Retina (tissue), 1 donor: ENCODE measurements around the gene CCDC33.

ENCODE experiments used
- DNase-seq: peaks from one replicate; pipeline ENCODE4 v3.0.0-alpha.2; 2016

Gene CCDC33

DNA sequence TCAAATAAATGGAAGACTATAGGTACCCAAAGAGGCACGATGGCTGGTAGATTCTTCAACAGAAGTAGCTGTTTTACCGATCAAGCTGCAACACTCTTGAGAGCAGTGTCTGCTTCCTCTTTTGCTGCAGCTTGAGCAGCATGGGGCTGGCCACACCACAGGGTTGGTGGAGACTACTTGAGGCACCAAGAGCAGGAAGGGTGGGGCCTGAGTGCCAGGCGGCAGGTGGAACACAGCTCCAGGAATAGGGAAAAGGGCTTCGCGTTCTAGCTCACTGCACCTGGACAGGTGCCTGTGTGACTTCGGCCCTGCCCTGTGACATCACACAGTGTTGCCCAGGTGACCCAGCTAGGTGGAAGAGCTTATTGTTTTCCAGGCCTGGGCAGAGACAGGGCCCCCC, at the start of gene CCDC33:
Gene CCDC33 (plus strand): TSS at position 365 of the 400 bp plus-strand sequence. CDS start 394 bp downstream, outside the sequence.
- no peak for DNase-seq

DNA sequence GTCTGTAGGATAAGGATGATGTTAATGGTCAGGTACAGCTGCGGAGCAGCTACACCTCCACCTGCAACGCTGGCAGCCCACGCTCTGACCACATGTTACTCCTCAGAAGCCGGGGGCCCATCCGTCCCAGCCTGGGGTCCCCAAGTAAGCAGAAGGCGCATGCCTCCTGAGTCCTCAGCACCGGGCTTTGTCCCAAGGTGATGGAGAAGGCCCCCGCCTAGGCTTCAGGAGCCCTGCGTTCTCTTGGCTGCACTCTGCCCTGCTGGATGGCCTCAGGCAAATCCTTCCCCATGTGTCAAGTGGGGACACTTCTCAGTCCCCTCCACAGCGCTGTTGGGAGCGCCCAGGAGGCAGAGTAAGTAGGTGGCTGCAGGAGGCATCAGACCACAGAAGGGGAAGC, 47.9 kb upstream of the CCDC33 start:
- DNase-seq = no peak

GRCh38 chr15:74191798-74192197, 44.3 kb upstream of the CCDC33 start:
- DNase-seq = no peak

DNA sequence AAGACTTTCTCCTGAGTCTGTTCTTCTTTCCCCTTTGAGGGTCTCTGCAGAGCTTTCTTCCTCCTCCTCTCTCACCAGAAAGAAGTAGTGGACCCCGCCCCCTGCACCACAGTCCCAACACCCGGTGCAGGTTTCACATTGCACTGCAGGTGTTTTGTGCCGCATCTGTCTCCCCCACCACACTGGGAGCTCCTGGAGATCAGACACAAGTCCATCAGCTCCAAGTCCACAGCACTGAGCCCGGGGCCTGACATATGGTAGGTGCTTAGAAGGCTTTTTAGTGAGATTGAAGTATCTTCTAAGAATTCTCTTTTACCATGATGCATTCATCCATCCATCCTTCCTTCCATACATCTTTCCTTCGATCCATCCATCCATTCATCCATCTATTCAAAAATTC, 43.4 kb upstream of the CCDC33 start:
- DNase-seq = no peak

DNA sequence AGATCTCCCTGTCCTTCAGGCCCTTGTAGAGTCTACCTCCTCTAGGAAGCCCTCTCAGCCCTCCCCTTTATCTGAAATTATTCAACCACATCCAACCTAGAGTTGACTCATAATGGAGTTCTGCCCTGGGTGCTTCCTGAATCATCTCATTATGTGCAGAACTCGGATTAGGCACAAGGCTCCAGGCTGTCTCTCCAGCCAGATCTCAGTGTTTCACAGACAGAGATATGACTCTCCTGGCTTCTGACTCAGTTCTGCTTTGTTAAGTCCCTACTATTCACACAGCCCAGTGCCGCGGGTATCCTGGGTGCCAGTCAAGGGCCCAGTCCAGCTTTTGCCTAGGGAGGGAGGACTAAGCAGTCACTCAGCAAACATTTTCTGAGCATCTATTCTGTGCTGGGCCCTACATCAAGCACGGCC, 42.8 kb upstream of the CCDC33 start:
- DNase-seq = no peak

DNA sequence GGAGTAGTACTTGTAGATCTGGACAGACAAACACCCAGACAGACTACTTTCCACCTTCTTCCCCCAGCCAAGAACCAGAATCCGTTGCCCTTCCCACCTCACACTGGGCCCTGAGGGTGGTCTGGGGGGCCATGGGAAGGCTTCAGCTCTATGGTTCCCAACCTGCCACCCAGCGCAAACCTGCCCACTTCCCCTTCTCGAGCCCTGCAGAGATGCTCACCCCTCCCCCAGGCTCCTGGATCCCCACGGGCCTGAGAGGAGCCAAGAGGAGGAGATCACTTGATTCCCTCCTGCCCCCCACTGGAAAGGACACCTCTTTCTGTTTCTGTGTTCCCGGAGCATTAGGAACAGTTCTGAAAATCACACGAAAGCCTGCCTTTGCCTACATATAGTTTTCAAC, 42.2 kb upstream of the CCDC33 start:
- no peak for DNase-seq

DNA sequence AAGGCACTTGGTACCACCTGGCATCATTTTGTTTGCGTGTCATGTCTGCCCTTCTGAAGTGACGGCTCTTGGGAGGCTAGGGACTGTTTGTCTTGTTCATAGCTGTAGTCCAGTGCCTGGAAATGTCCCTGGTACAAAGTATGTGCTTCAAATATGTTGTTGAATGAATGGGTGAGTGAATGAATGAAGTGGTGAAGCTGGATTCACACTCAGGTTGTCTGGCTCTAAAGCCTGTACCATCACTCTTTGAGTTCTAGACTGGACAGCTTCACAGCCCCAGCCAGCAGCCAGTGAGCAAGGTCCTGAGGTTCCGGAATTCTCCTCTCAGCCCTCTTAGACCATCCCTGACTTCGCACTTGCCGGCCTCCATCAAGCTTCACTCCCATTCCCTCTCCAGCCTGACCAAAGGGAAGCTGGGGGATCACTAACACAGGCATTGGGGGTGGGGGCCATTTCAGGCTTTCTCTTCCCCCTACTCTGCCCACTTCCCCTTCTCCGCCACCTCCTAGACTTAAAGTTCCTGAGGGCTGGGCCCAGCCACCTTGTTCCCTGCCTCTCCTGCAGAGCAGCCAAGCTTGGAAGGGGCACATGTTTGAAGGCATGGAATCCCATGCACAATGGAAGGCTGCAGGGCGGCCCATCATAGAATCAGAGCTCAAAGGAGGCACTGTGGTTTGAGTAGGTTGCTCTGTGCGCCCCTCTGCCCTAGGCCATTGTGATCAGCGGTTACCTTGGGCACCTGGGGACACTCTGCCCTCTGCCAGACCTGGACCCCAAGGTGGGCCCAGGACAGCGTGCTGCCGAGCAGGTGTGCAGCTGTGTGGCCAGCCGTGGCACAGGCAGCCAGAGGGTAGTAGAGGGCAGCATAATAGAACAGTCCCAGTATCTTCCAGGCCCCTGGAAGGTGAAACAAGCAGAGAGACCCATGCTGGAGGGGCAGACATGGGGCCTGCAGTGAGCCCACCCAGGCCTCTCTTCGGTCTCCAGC, 41.3 kb upstream of the CCDC33 start:
- no peak for DNase-seq

GRCh38 chr15:74196175-74196574, 40.0 kb upstream of the CCDC33 start:
- DNase-seq = no peak

DNA sequence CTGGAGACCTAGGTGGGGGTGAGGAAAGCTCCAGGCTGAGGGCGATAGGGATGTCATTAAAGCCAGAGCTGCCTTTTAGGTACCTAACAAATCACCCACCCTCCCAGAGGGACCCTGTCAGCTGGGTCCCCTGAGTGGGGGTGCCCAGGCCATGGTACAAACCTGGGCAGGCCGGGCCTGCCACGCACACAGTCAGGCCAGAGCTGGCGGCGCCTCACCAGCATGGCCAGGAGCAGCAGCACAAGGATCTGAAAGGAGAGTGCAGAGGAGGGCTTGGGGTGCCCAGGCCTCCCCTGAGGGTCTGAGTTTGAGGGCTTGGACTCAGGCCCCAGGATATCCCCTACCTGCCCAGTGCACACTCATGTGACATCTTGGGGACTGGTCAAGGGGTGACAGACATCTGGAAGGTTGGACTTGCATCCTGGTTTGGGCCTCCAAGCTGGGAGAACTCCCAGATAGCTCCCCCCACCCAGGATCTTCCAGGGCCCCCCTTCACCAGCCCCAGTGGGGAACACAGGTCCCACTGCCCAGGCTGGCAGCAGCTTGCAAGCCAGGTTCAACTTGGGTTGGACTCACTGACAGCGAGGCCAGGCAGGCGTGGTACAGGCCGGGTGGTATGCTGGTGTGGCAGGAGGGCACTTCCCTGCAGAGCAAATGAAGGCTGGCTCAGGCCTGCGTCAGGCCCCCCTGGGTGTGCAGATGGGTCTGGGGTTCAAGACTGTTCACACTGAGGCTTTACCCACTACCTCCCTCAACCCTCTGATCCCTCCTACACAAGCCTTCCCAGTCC, 38.8 kb upstream of the CCDC33 start:
- no peak for DNase-seq

DNA sequence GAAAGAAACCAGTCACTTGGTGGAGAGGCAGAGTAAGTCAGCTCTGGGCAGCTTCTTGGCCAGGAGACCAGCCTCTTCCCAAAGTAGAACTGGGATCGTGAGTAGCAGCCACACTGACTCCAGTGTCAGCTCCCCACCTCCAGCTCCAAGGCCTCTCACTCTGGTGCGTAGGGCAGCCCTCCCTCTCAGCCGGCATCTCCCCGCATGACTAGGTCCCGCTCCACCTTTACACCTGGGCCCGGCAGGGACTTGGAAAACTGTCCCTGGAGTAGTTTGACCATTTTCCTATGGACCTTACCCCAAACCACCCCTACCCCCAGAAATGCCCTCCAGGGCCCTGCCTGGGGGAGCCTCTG, 36.9 kb upstream of the CCDC33 start:
- DNase-seq = no peak

GRCh38 chr15:74200412-74200815, 35.7 kb upstream of the CCDC33 start:
- DNase-seq = no peak

DNA sequence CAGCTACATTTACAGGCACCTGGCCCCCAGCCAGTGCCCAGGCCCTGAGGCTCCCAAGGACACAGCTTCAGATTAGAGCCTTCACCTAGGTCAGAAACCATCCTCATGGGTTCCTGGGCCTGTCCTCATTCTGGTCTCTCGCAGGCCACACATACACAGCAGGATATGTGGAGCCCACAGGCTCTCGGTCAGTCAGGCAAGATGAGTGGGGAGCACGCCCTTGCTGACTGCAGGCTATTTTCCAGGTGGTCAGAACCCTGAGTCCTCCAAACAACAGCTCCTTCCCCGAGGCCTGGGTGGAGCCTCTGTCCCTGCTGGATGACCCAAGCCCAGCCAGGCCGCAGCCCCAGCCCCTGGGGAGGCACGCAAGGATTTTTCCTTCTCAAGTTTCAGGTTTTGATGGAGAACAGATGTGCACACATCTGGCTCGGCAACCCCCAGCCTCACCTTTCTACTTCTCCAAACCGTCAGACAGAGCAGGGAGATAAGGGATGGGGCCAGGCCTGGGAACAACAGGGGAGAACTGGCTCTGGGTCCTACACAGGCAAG, 35.2 kb upstream of the CCDC33 start:
- no peak for DNase-seq

DNA sequence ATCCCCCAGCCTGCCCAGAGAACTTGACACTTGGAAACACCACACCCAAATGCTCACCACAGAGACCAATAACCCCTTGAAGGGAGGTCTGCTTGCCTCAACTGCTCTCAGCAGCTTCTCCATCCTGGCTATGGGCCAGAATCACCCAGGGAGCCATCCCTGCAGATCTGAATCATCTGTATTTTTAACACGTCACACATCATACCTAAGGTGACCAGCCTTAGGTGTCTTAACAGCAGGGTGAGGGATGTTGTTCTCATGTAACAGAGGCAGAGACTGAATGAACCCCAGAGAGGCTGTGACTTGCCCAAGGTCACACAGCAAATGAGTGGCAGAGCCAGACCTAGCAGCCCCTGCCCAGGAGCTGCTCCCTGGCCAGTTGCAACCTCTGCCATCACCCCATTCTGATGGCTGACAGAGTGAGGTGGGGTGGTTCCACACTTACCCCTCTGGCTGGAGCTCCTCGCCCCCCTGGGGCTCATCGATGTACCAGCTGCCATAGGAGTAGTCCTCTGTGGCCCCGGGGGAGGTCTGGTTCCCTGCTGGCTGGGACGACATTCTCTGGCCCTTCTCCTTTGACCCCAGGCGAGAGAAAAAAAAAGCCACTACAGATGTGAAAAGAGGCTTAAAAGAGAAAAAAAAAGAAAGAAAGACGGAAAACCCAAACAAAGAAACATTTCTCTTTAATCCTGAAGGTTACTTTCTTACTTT, 34.3 kb upstream of the CCDC33 start:
- peak; percentile 59 for DNase-seq

GRCh38 chr15:74202452-74203401, 33.4 kb upstream of the CCDC33 start, which contains the start of gene STRA6:
TSS of gene STRA6 (minus strand) at chr15:74202787. CDS start at chr15:74202267, 520 bp downstream.
- DNase-seq = peak; percentile 89

GRCh38 chr15:74203914-74204431, 32.2 kb upstream of the CCDC33 start:
- DNase-seq = peak; percentile 59

- no peak for DNase-seq
These were observed 30.6 kb upstream of the CCDC33 start for GRCh38 chr15:74205582-74205947.

DNA sequence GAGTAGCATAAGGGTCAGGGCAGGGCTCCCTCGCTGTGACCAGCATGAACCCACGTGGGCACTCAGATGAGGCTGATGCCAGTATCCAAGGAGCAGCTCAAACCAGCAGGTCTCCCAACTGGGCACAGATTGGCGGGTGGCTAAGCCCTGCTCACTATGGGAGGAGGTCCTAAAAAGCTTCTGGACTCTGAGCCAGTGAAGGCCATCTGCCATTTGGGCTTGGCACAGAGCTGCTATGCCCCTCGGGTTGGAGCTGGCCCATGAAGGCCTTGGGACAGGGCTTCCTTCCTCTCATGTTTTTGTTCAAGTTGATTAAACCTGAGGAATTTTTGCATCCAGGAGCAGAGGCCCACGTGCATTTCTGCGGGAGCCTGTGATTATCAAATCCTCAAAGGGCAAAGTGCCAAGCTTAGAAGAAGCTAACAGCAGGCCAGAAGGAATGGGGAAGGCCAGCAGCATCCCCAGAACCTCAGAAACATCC, 29.3 kb upstream of the CCDC33 start:
- DNase-seq = no peak

DNA sequence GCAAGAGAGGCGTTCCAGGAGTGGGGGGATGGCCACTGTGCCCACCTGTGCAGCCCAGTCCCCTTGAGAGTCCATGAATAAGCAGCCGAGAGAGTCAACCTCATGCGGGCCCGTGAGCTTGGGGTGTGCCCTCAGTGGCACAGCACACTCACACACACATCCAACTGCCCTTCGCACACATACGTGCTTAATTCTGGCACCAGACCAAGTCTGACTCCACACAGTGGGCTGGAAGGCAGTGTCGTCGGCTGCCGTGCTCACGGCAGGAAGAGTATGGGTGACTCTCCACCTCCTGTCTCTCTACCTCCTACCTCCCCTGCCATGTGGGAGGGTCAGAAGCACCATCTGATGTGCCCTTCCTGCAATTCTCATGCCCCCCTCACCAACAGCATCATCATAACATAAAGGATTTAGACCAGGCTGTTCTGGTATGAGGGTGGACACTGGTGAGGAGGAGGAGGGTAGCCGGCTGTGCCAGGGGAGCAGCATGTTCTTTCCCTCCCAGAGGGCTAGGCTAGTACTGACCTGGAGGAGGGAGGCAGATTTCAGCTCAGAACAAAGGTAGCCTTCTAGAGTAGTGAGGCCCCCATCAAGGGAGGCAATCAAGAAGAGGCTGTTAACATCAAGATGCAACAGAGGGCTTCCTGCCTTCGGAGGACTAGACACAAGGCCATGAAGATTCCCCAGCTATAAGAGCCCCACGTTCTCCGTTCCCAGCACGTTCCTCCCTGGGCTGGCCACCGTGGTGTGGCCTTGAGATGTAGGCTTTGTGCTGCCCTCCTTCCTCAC, 28.3 kb upstream of the CCDC33 start:
- no peak for DNase-seq

GRCh38 chr15:74208496-74208895, 27.6 kb upstream of the CCDC33 start:
- DNase-seq = no peak

GRCh38 chr15:74208901-74209559, 27.1 kb upstream of the CCDC33 start:
- peak; percentile 57 for DNase-seq
